Measurements from ENCODE around the gene TBC1D2.

TBC1D2 gene

GRCh38 chr9:98235126-98235525 lies 20.3 kb downstream of the TBC1D2 start:
- Histone ChIP-seq H3K4me2 (ENCODE audit: low read length) (no peak overlapping the region), H3K79me1 (ENCODE audit: low read length) (no peaks in the 10 kb centered on the region), H2BK120ac (ENCODE audit: low read depth, low read length) (no peak overlapping the region), H4K8ac (ENCODE audit: low read depth, low read length) (no peak overlapping the region), H2AK5ac (ENCODE audit: low read length) (no peak overlapping the region), H3K27ac (ENCODE audit: low read depth, low read length) (no peak overlapping the region), H2BK5ac (ENCODE audit: low read length) (no peak overlapping the region), H3K18ac (ENCODE audit: low read length) (no peak overlapping the region), H3K4ac (ENCODE audit: low read depth, low read length) (no peak overlapping the region), H2BK15ac (replicated peaks; ENCODE audit: low read depth) (no peak overlapping the region), H3K4me1 (ENCODE audit: control insufficient read depth, low read depth, low read length) (no peaks in the 10 kb centered on the region), H3K79me2 (ENCODE audit: control insufficient read depth, insufficient read depth, low read length) (no peaks in the 10 kb centered on the region), H3K4me3 (ENCODE audit: low read length) (no peak overlapping the region), H3K36me3 (ENCODE audit: control insufficient read depth, insufficient read depth, low read length) (peaks cover 7% of the 10 kb centered on the region), H4K5ac (ENCODE audit: low read length) (no peak overlapping the region), H3K23ac (ENCODE audit: low read length) (no peak overlapping the region), H3K56ac (ENCODE audit: low read length) (no peak overlapping the region), H3K27me3 (ENCODE audit: insufficient read depth, low read length, poor library complexity) (no peaks in the 10 kb centered on the region), H3K9ac (ENCODE audit: low read length) (no peak overlapping the region)
- DNase-seq: peak; percentile 63
- no CpG with 5 or more reads among the region's 9 CpGs for WGBS (ENCODE audit: extremely low coverage, insufficient coverage, low lambda C conversion rate)

DNA sequence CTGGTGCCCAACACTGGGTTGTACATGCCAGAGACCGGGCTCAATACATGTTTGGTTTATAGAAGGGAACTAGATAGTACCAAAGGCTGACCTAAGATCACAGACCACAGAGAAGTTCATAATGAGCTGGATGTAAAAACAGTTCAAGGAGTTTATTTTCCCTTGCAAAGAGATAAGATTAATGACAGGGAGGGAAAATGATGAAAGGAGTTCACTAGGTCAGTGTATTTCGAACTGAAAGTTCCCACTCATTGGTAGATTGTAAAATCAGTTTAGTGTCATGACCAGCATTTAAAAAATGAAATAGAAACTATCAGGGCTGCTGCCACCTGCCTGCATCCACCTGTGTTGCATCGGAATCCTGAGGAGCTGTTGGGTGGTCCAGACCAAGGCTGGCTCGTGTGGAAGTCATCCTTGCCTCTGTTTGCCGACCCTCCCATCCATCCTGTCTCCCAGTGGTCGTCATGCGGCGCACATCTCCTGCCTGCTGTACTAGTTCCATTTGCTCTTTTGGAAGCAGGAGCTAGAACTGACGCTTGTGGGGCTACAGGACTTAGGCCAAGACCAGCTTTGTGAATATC lies 21.1 kb downstream of the TBC1D2 start:
- no peaks in the 10 kb centered on the region for H3K79me2 ChIP-seq (ENCODE audit: control insufficient read depth, insufficient read depth, low read length)
- no peak overlapping the region for H3K4me2 ChIP-seq (ENCODE audit: low read length)
- no peak overlapping the region for H4K5ac ChIP-seq (ENCODE audit: low read length)
- H3K4ac ChIP-seq (ENCODE audit: low read depth, low read length): no peak overlapping the region
- no peaks in the 10 kb centered on the region for H3K4me1 ChIP-seq (ENCODE audit: control insufficient read depth, low read depth, low read length)
- no peak overlapping the region for H2BK120ac ChIP-seq (ENCODE audit: low read depth, low read length)
- H3K18ac ChIP-seq (ENCODE audit: low read length): no peak overlapping the region
- H3K36me3 ChIP-seq (ENCODE audit: control insufficient read depth, insufficient read depth, low read length): peaks cover 7% of the 10 kb centered on the region
- no peak overlapping the region for H3K27ac ChIP-seq (ENCODE audit: low read depth, low read length)
- no CpG with 5 or more reads among the region's 9 CpGs for WGBS (ENCODE audit: extremely low coverage, insufficient coverage, low lambda C conversion rate)
- H2BK5ac ChIP-seq (ENCODE audit: low read length): no peak overlapping the region
- H2BK15ac ChIP-seq (replicated peaks; ENCODE audit: low read depth): no peak overlapping the region
- H2AK5ac ChIP-seq (ENCODE audit: low read length): no peak overlapping the region
- H3K9ac ChIP-seq (ENCODE audit: low read length): no peak overlapping the region
- H4K8ac ChIP-seq (ENCODE audit: low read depth, low read length): no peak overlapping the region
- H3K4me3 ChIP-seq (ENCODE audit: low read length): no peak overlapping the region
- H3K27me3 ChIP-seq (ENCODE audit: insufficient read depth, low read length, poor library complexity): no peaks in the 10 kb centered on the region
- no peak overlapping the region for H3K56ac ChIP-seq (ENCODE audit: low read length)
- DNase-seq: no peak
- H3K79me1 ChIP-seq (ENCODE audit: low read length): no peaks in the 10 kb centered on the region
- H3K23ac ChIP-seq (ENCODE audit: low read length): no peak overlapping the region

DNA sequence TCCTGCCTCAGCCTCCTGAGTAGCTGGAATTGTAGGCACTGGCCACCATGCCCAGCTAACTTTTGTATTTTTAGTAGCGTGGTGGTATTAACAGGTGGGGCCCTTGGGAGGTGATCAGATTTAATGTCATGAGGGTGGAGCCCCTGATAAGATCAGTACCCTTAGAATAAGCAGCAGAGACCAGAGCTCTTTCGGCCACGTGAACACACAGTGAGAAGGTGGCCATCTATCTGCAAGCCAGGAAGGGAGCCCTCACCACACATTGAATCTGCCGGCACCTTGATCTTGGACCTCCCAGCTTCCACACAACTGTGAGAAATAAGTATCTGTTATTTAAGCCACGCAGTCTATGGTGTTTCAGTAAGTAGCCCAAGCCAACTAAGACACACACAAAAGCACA lies 22.5 kb downstream of the TBC1D2 start:
- Histone ChIP-seq H3K79me1 (ENCODE audit: low read length) (no peaks in the 10 kb centered on the region), H3K23ac (ENCODE audit: low read length) (no peak overlapping the region), H3K56ac (ENCODE audit: low read length) (no peak overlapping the region), H3K4me1 (ENCODE audit: control insufficient read depth, low read depth, low read length) (no peaks in the 10 kb centered on the region), H2BK15ac (replicated peaks; ENCODE audit: low read depth) (no peak overlapping the region), H3K18ac (ENCODE audit: low read length) (no peak overlapping the region), H3K27me3 (ENCODE audit: insufficient read depth, low read length, poor library complexity) (no peaks in the 10 kb centered on the region), H3K27ac (ENCODE audit: low read depth, low read length) (no peak overlapping the region), H3K36me3 (ENCODE audit: control insufficient read depth, insufficient read depth, low read length) (peaks cover 11% of the 10 kb centered on the region), H3K4me3 (ENCODE audit: low read length) (no peak overlapping the region), H3K4ac (ENCODE audit: low read depth, low read length) (no peak overlapping the region), H2BK5ac (ENCODE audit: low read length) (no peak overlapping the region), H3K9ac (ENCODE audit: low read length) (no peak overlapping the region), H3K79me2 (ENCODE audit: control insufficient read depth, insufficient read depth, low read length) (no peaks in the 10 kb centered on the region), H4K5ac (ENCODE audit: low read length) (no peak overlapping the region), H2AK5ac (ENCODE audit: low read length) (no peak overlapping the region), H2BK120ac (ENCODE audit: low read depth, low read length) (no peak overlapping the region), H3K4me2 (ENCODE audit: low read length) (no peak overlapping the region), H4K8ac (ENCODE audit: low read depth, low read length) (no peak overlapping the region)
- no CpG with 5 or more reads among the region's 5 CpGs for WGBS (ENCODE audit: extremely low coverage, insufficient coverage, low lambda C conversion rate)
- no peak for DNase-seq

DNA sequence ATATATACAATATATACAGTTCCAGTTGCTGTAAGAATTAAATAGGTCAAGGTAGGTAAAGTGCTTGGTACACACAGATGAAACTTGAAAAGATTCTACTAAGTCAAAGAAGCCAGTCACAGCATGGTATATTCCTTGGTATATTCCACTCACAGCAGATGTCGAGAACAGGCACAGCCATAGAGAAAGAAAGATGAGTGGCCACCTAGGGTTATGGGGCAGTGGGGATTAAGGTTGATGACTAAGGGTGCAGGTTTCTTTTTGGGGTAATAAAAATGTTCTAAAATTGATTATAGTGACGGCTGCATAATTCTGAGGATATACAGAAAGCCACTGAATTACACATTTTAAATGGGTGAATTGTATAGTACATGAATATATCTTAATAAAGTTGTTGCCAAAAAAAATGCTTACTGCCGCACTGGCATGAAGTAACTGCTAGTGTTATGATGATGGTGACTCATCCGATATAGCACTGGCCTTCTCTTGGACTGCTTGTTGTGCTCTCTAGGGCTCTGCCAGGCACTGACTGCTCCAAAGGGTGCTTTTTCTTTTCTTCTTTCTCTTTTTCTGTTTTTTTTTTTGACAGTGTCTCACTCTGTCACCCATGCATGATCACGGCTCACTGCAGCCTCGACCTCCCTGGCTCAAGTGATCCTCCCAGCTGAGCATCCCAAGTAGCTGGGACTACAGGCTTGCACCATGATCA lies 23.5 kb downstream of the TBC1D2 start:
- Histone ChIP-seq H2BK15ac (replicated peaks; ENCODE audit: low read depth) (no peak overlapping the region), H2AK5ac (ENCODE audit: low read length) (no peak overlapping the region), H3K4me3 (ENCODE audit: low read length) (no peak overlapping the region), H3K27me3 (ENCODE audit: insufficient read depth, low read length, poor library complexity) (no peaks in the 10 kb centered on the region), H3K79me1 (ENCODE audit: low read length) (no peaks in the 10 kb centered on the region), H3K18ac (ENCODE audit: low read length) (no peak overlapping the region), H2BK5ac (ENCODE audit: low read length) (no peak overlapping the region), H3K36me3 (ENCODE audit: control insufficient read depth, insufficient read depth, low read length) (peaks cover 11% of the 10 kb centered on the region), H4K5ac (ENCODE audit: low read length) (no peak overlapping the region), H3K4ac (ENCODE audit: low read depth, low read length) (no peak overlapping the region), H4K8ac (ENCODE audit: low read depth, low read length) (no peak overlapping the region), H3K9ac (ENCODE audit: low read length) (no peak overlapping the region), H3K23ac (ENCODE audit: low read length) (no peak overlapping the region), H2BK120ac (ENCODE audit: low read depth, low read length) (no peak overlapping the region), H3K4me1 (ENCODE audit: control insufficient read depth, low read depth, low read length) (no peaks in the 10 kb centered on the region), H3K4me2 (ENCODE audit: low read length) (no peak overlapping the region), H3K27ac (ENCODE audit: low read depth, low read length) (no peak overlapping the region), H3K56ac (ENCODE audit: low read length) (no peak overlapping the region), H3K79me2 (ENCODE audit: control insufficient read depth, insufficient read depth, low read length) (no peaks in the 10 kb centered on the region)
- no CpG with 5 or more reads among the region's 6 CpGs for WGBS (ENCODE audit: extremely low coverage, insufficient coverage, low lambda C conversion rate)
- no peak for DNase-seq

DNA sequence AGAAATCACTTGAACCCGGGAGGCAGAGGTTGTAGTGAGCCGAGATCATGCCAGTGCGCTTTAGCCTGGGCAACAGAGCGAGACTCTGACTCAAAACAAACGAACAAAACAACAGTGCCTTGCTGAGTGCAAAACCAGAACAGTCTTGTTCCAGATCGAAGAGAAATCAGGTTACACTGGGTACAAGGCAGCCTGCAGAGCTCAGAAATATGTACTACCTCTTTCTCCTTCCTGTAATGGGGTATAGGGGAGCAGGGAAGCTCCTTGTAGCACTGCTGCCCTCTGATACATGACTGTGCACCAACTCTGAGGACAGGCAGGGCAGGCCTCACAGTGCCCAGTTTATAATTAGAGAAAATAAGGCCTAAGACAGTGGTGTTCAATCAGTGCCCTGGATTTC lies 24.7 kb downstream of the TBC1D2 start:
- Histone ChIP-seq H2BK5ac (ENCODE audit: low read length) (no peak overlapping the region), H3K79me1 (ENCODE audit: low read length) (no peaks in the 10 kb centered on the region), H3K4ac (ENCODE audit: low read depth, low read length) (no peak overlapping the region), H2BK15ac (replicated peaks; ENCODE audit: low read depth) (no peak overlapping the region), H3K79me2 (ENCODE audit: control insufficient read depth, insufficient read depth, low read length) (no peaks in the 10 kb centered on the region), H3K4me2 (ENCODE audit: low read length) (no peak overlapping the region), H3K18ac (ENCODE audit: low read length) (no peak overlapping the region), H3K27me3 (ENCODE audit: insufficient read depth, low read length, poor library complexity) (no peaks in the 10 kb centered on the region), H4K5ac (ENCODE audit: low read length) (no peak overlapping the region), H3K23ac (ENCODE audit: low read length) (no peak overlapping the region), H3K56ac (ENCODE audit: low read length) (no peak overlapping the region), H3K4me1 (ENCODE audit: control insufficient read depth, low read depth, low read length) (no peaks in the 10 kb centered on the region), H3K4me3 (ENCODE audit: low read length) (no peak overlapping the region), H3K9ac (ENCODE audit: low read length) (no peak overlapping the region), H3K36me3 (ENCODE audit: control insufficient read depth, insufficient read depth, low read length) (peaks cover 11% of the 10 kb centered on the region), H4K8ac (ENCODE audit: low read depth, low read length) (no peak overlapping the region), H2BK120ac (ENCODE audit: low read depth, low read length) (no peak overlapping the region), H3K27ac (ENCODE audit: low read depth, low read length) (no peak overlapping the region), H2AK5ac (ENCODE audit: low read length) (no peak overlapping the region)
- no peak for DNase-seq
- WGBS (ENCODE audit: extremely low coverage, insufficient coverage, low lambda C conversion rate): no CpG with 5 or more reads among the region's 6 CpGs

DNA sequence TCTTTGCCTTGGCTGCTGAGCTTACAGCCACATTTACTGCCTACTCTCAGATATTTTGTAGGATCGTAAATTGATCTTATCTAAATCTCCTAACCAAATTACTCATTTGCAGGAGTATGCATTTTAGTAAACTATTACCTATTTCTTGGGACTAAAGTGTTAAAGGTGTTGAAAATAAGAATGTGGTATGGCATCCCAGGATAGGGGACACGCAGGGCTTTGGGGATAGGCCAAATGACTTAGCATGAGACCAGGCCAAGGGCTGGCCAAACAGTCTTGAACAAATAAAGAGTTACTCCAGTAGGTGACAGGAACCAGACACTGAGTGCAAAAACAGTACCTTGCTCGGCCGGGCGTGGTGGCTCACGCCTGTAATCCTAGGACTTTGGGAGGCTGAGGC lies 25.1 kb downstream of the TBC1D2 start:
- no peak overlapping the region for H2AK5ac ChIP-seq (ENCODE audit: low read length)
- H3K27ac ChIP-seq (ENCODE audit: low read depth, low read length): no peak overlapping the region
- no CpG with 5 or more reads among the region's 6 CpGs for WGBS (ENCODE audit: extremely low coverage, insufficient coverage, low lambda C conversion rate)
- H3K79me1 ChIP-seq (ENCODE audit: low read length): no peaks in the 10 kb centered on the region
- no peak overlapping the region for H3K4me3 ChIP-seq (ENCODE audit: low read length)
- no peak overlapping the region for H3K4me2 ChIP-seq (ENCODE audit: low read length)
- no peak overlapping the region for H3K4ac ChIP-seq (ENCODE audit: low read depth, low read length)
- H3K36me3 ChIP-seq (ENCODE audit: control insufficient read depth, insufficient read depth, low read length): peaks cover 11% of the 10 kb centered on the region
- H3K18ac ChIP-seq (ENCODE audit: low read length): no peak overlapping the region
- no peak overlapping the region for H3K23ac ChIP-seq (ENCODE audit: low read length)
- DNase-seq: no peak
- no peak overlapping the region for H3K56ac ChIP-seq (ENCODE audit: low read length)
- no peak overlapping the region for H2BK120ac ChIP-seq (ENCODE audit: low read depth, low read length)
- H3K27me3 ChIP-seq (ENCODE audit: insufficient read depth, low read length, poor library complexity): no peaks in the 10 kb centered on the region
- H3K4me1 ChIP-seq (ENCODE audit: control insufficient read depth, low read depth, low read length): no peaks in the 10 kb centered on the region
- no peak overlapping the region for H4K5ac ChIP-seq (ENCODE audit: low read length)
- H2BK15ac ChIP-seq (replicated peaks; ENCODE audit: low read depth): no peak overlapping the region
- no peak overlapping the region for H3K9ac ChIP-seq (ENCODE audit: low read length)
- no peak overlapping the region for H2BK5ac ChIP-seq (ENCODE audit: low read length)
- no peak overlapping the region for H4K8ac ChIP-seq (ENCODE audit: low read depth, low read length)
- H3K79me2 ChIP-seq (ENCODE audit: control insufficient read depth, insufficient read depth, low read length): no peaks in the 10 kb centered on the region

All from mesendoderm (in vitro differentiated cells).